Hepatic stellate cell (primary cell): ENCODE data around the gene MS4A15.
A peak's percentile ranks its signal among the peaks of the same experiment; 100 is the strongest.
"Not testable (repeated sequence)": the region's sequence is repeated elsewhere in the genome, so short reads cannot be mapped to it uniquely, and the experiment has no call there.

Experiments
- DNase-seq: peaks from one replicate; pipeline ENCODE4 v3.0.0; 2011; ENCODE audit warnings: low spot score

Gene MS4A15

GRCh38 chr11:60754887-60755286, 1.8 kb upstream of the MS4A15 start:
- DNase-seq: no peak

GRCh38 chr11:60757231-60757800, 649 bp downstream of the MS4A15 start:
- DNase-seq: no peak

GRCh38 chr11:60758671-60759070, 2.0 kb downstream of the MS4A15 start:
- not testable (repeated sequence) for DNase-seq

- not testable (repeated sequence) for DNase-seq
Measured at GRCh38 chr11:60759438-60760225, 3.0 kb downstream of the MS4A15 start.

- DNase-seq: no peak
Measured at GRCh38 chr11:60761436-60762190, 4.9 kb downstream of the MS4A15 start.

- DNase-seq: no peak
Measured at GRCh38 chr11:60762851-60763691, 6.4 kb downstream of the MS4A15 start.

- DNase-seq: no peak
Measured at GRCh38 chr11:60763692-60764369, 7.2 kb downstream of the MS4A15 start.

GRCh38 chr11:60764879-60765278, 8.2 kb downstream of the MS4A15 start:
- no peak for DNase-seq

GRCh38 chr11:60765355-60765754, 8.7 kb downstream of the MS4A15 start:
- DNase-seq: no peak

- no peak for DNase-seq
Measured at GRCh38 chr11:60766547-60766946, 9.9 kb downstream of the MS4A15 start.

GRCh38 chr11:60767388-60767811, 10.7 kb downstream of the MS4A15 start:
- DNase-seq: no peak

GRCh38 chr11:60768202-60768601, 11.5 kb downstream of the MS4A15 start:
- no peak for DNase-seq

- DNase-seq: no peak
Measured at GRCh38 chr11:60769273-60769672, 12.6 kb downstream of the MS4A15 start.

- DNase-seq: no peak
Measured at GRCh38 chr11:60769811-60770210, 13.1 kb downstream of the MS4A15 start.

- DNase-seq: no peak
Measured at GRCh38 chr11:60771146-60771545, 14.5 kb downstream of the MS4A15 start.

GRCh38 chr11:60771879-60772525, 15.3 kb downstream of the MS4A15 start:
- DNase-seq: no peak

- no peak for DNase-seq
Measured at GRCh38 chr11:60772666-60773065, 16.0 kb downstream of the MS4A15 start.

GRCh38 chr11:60774726-60775125, 18.1 kb downstream of the MS4A15 start:
- no peak for DNase-seq

- DNase-seq: peak; percentile 91
Measured at GRCh38 chr11:60775420-60775961, 18.8 kb downstream of the MS4A15 start.

- no peak for DNase-seq
Measured at GRCh38 chr11:60776167-60776566, 19.5 kb downstream of the MS4A15 start.

GRCh38 chr11:60777106-60777505, 20.4 kb downstream of the MS4A15 start:
- no peak for DNase-seq
